ENCODE measurements around the gene NKX6-2. TPM values are rescaled to one million over a fixed set of nuclear protein-coding genes. Genes with fewer than 3 reads are reported as not detected.

The NKX6-2 gene
- total and polyA plus RNA-seq, 11 donors = 0.03 to 0.27 TPM; not detected in 9

DNA sequence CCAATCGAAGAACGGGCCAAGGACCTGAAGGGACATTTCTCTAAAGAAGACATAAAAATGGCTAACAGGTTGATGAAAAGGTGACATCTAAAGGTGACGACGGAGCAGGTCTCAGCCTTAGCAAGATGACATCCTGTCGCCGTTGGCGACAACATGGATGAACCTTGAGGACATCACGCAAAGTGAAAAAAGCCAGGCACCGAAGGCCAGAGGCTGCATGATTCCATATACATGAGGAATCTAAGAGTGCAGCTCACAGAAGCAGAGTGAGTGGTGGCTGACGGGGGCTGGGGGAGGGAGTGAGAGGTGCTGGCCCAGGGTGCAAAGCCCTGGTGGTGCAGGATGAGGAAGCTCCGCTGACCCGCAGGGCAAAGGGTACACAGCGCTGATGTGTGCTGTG is 34.1 kb upstream of the NKX6-2 start:
- no peak for TF ChIP-seq POLR2A (IDR thresholded peaks at IDR 0.05)
- TF ChIP-seq, protein P1, sequence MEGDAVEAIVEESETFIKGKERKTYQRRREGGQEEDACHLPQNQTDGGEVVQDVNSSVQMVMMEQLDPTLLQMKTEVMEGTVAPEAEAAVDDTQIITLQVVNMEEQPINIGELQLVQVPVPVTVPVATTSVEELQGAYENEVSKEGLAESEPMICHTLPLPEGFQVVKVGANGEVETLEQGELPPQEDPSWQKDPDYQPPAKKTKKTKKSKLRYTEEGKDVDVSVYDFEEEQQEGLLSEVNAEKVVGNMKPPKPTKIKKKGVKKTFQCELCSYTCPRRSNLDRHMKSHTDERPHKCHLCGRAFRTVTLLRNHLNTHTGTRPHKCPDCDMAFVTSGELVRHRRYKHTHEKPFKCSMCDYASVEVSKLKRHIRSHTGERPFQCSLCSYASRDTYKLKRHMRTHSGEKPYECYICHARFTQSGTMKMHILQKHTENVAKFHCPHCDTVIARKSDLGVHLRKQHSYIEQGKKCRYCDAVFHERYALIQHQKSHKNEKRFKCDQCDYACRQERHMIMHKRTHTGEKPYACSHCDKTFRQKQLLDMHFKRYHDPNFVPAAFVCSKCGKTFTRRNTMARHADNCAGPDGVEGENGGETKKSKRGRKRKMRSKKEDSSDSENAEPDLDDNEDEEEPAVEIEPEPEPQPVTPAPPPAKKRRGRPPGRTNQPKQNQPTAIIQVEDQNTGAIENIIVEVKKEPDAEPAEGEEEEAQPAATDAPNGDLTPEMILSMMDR (IDR thresholded peaks at IDR 0.05) = no peak
- Histone ChIP-seq H3K27me3 (peaks cover 0 to 30% (median 3%) of the 10 kb centered on the region in 9 donors), H3K27ac (no peak overlapping the region), H3K4me3 (no peak overlapping the region), H3K36me3 (no peaks in the 10 kb centered on the region), H3K4me1 (no peaks in the 10 kb centered on the region), H3K9me3 (peaks cover 0 to 6% (median 0%) of the 10 kb centered on the region in 12 donors)
- intact Hi-C loops (cut with DNase I) = no loop called here
- 88 to 91% (median 90%) methylated on average over 13 of the region's 13 CpGs for WGBS, 4 donors
- ATAC-seq (no peak), DNase-seq (no peak)

DNA sequence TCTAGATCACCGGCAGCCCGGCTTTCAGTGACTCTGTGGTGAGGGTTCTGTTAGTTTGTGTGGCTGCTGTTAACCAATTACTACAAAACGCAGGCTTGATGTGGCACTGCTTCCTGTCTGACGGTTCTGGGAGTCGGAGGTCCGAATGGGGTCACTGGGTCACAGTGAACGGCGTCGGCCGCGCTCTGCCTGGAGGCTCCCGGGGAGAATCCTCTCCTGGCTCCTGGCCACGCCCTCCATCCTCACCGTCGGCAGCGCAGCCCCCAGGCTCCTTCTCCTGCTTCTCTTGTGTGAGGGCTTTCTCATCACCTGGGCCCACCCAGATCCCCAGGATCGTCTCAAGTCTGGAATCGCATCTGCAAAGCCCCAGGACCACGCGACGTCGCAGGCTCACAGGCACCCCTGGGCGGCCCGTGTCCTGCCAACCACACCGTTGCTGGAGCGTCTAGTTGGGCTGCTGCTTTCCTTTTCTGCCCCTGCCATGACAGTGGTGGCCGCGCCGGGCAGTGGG is 31.8 kb upstream of the NKX6-2 start:
- no peak overlapping the region for H3K27ac ChIP-seq
- no peak overlapping the region for H3K4me3 ChIP-seq
- no peak for TF ChIP-seq POLR2A (IDR thresholded peaks at IDR 0.05)
- TF ChIP-seq, protein P1 (IDR thresholded peaks at IDR 0.05) = no peak
- WGBS, 4 donors = 80 to 89% (median 83%) methylated on average over 26 to 29 of the region's 29 CpGs
- intact Hi-C loops (cut with DNase I) = no loop called here
- H3K36me3 ChIP-seq = no peaks in the 10 kb centered on the region
- ATAC-seq = no peak
- DNase-seq = peak in 1 of 5 donors; percentile 19
- no peaks in the 10 kb centered on the region for H3K4me1 ChIP-seq
- peaks cover 0 to 6% (median 0%) of the 10 kb centered on the region in 12 donors for H3K9me3 ChIP-seq
- peaks cover 0 to 44% (median 8%) of the 10 kb centered on the region in 9 donors for H3K27me3 ChIP-seq

DNA sequence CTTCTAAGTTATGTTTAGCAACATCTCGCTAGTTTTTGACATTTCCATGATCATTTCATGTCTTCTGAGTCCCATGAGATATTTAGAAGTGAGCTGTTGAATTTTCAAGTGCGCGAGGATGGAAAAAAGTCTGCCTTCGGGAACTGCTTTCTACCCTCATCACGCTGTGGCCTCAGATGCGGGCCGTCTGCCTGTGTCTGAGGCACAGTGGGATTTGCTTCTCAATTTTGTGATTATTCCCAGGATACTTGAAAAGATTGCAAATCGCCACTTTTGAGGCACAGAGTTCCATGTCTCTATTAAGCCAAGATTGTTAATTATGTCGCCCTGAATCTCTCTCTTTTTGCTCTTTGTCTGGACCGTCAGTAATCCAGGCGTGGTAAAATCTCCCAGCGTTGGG is 30.8 kb upstream of the NKX6-2 start:
- WGBS, 4 donors = 75 to 86% (median 83%) methylated on average over 12 of the region's 12 CpGs
- Histone ChIP-seq H3K27ac (no peak overlapping the region), H3K27me3 (peaks cover 0 to 55% (median 8%) of the 10 kb centered on the region in 9 donors), H3K9me3 (peaks cover 0 to 6% (median 0%) of the 10 kb centered on the region in 12 donors), H3K4me3 (no peak overlapping the region), H3K4me1 (no peaks in the 10 kb centered on the region), H3K36me3 (no peaks in the 10 kb centered on the region)
- intact Hi-C loops (cut with DNase I) = no loop called here
- no peak for DNase-seq
- ATAC-seq = no peak
- no peak for TF ChIP-seq POLR2A (IDR thresholded peaks at IDR 0.05)
- TF ChIP-seq, protein P1 (IDR thresholded peaks at IDR 0.05) = no peak

DNA sequence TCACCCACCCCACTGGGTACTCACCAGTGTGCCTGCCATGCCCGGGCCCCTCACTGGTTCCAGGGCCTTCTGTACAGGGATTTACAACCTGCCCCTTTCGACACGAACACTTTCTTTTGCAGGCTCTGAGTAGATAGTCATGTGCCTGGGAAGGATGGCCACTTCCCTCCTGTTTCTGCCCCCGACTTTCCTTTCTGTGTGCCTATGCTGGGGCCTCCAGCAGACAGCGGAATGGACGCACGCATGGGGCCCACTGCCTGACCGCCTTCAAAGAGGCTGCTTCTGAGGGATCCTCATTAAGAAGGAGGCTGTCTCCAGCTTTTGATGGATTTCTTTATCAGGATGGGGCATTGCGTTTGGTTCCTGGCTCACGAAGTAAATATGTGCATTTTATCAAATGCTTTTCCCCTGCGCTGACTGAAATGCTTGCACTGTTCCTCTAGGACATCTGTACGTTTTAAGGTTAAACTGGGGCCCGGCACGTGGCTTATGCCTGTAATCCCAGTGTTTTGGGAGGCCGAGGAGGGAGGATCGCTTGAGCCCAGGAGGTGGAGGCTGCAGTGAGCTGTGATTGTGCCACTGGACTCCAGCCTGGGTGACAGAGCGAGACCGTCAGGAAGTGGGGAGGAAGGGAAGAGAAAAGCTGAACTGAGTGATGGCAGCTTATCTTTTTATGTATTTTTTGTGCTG is 29.4 kb upstream of the NKX6-2 start:
- WGBS, 4 donors = 66 to 77% (median 74%) methylated on average over 18 of the region's 18 CpGs
- H3K4me1 ChIP-seq = no peaks in the 10 kb centered on the region
- intact Hi-C loops (cut with DNase I) = no loop called here
- H3K27me3 ChIP-seq = peaks cover 0 to 69% (median 8%) of the 10 kb centered on the region in 9 donors
- DNase-seq (no peak), ATAC-seq (no peak)
- TF ChIP-seq, protein P1 (IDR thresholded peaks at IDR 0.05) = no peak
- TF ChIP-seq POLR2A (IDR thresholded peaks at IDR 0.05) = no peak
- no peak overlapping the region for H3K4me3 ChIP-seq
- no peak overlapping the region for H3K27ac ChIP-seq
- H3K36me3 ChIP-seq = no peaks in the 10 kb centered on the region
- peaks cover 0 to 6% (median 0%) of the 10 kb centered on the region in 12 donors for H3K9me3 ChIP-seq
